ENCODE results near the gene ACAD10. TPM values are rescaled to one million over a fixed set of nuclear protein-coding genes. Genes with fewer than 3 reads are reported as not detected.

The ACAD10 gene
- total RNA-seq, 4 donors from 2014 or later: 58.5 to 102 (median 80.6) TPM

DNA sequence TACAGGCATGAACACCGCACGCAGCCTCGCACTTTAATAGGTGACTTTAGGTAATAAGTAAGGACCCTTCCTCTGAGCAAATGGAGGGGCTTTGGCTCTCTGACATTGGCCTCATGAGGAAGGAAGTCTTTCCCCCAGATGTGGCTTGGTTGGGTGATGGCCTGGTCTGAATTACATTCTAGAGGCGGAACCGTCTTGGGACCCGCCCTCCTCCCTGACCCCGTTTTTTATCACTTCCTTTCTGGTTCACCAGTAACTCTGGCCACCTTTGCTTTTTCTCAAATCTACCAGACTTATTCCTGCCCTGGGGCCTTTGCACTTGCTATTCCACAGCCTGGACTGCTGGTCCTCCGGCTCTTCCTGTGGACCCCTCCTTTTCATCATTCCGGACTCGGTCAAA lies 94.3 kb downstream of the ACAD10 start:
- peaks cover 0 to 41% (median 0%) of the 10 kb centered on the region in 3 donors for H3K36me3 ChIP-seq
- no peak for TF ChIP-seq POLR2A (IDR thresholded peaks at IDR 0.05)
- TF ChIP-seq, protein P1, sequence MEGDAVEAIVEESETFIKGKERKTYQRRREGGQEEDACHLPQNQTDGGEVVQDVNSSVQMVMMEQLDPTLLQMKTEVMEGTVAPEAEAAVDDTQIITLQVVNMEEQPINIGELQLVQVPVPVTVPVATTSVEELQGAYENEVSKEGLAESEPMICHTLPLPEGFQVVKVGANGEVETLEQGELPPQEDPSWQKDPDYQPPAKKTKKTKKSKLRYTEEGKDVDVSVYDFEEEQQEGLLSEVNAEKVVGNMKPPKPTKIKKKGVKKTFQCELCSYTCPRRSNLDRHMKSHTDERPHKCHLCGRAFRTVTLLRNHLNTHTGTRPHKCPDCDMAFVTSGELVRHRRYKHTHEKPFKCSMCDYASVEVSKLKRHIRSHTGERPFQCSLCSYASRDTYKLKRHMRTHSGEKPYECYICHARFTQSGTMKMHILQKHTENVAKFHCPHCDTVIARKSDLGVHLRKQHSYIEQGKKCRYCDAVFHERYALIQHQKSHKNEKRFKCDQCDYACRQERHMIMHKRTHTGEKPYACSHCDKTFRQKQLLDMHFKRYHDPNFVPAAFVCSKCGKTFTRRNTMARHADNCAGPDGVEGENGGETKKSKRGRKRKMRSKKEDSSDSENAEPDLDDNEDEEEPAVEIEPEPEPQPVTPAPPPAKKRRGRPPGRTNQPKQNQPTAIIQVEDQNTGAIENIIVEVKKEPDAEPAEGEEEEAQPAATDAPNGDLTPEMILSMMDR (IDR thresholded peaks at IDR 0.05): no peak
- H3K9me3 ChIP-seq: no peaks in the 10 kb centered on the region
- H3K4me1 ChIP-seq: peaks cover 0 to 54% (median 16%) of the 10 kb centered on the region in 4 donors
- H3K4me3 ChIP-seq: no peak overlapping the region
- peak overlapping the region in 3 of 4 donors; percentile 62 to 93 (median 72) for H3K27ac ChIP-seq
- DNase-seq: peak in 1 of 3 donors; percentile 62
- no peaks in the 10 kb centered on the region for H3K27me3 ChIP-seq

GRCh38 chr12:111780615-111781014 lies 94.8 kb downstream of the ACAD10 start:
- Histone ChIP-seq H3K4me1 (peaks cover 0 to 49% (median 14%) of the 10 kb centered on the region in 4 donors), H3K36me3 (peaks cover 0 to 45% (median 0%) of the 10 kb centered on the region in 3 donors), H3K27me3 (no peaks in the 10 kb centered on the region), H3K9me3 (no peaks in the 10 kb centered on the region), H3K4me3 (no peak overlapping the region), H3K27ac (peak overlapping the region in 3 of 4 donors; percentile 62 to 93 (median 72))
- TF ChIP-seq POLR2A (IDR thresholded peaks at IDR 0.05): peak in 1 of 2 donors; percentile 63
- TF ChIP-seq, protein P1 (IDR thresholded peaks at IDR 0.05): no peak
- DNase-seq: peak in 1 of 3 donors; percentile 85

- H3K36me3 ChIP-seq: peaks cover 0 to 49% (median 0%) of the 10 kb centered on the region in 3 donors
- H3K4me1 ChIP-seq: peaks cover 0 to 44% (median 11%) of the 10 kb centered on the region in 4 donors
- H3K9me3 ChIP-seq: no peaks in the 10 kb centered on the region
- H3K27ac ChIP-seq: peak overlapping the region in 3 of 4 donors; percentile 62 to 93 (median 72)
- no peak overlapping the region for H3K4me3 ChIP-seq
- TF ChIP-seq, protein P1 (IDR thresholded peaks at IDR 0.05): no peak
- no peak for TF ChIP-seq POLR2A (IDR thresholded peaks at IDR 0.05)
- DNase-seq: peak in 1 of 3 donors; percentile 60
- no peaks in the 10 kb centered on the region for H3K27me3 ChIP-seq
These were observed 95.3 kb downstream of the ACAD10 start for GRCh38 chr12:111781085-111781658.

- H3K36me3 ChIP-seq: peaks cover 0 to 65% (median 0%) of the 10 kb centered on the region in 3 donors
- H3K4me3 ChIP-seq: no peak overlapping the region
- no peak overlapping the region for H3K27ac ChIP-seq
- peaks cover 0 to 25% (median 3%) of the 10 kb centered on the region in 4 donors for H3K4me1 ChIP-seq
- DNase-seq: no peak
- H3K9me3 ChIP-seq: no peaks in the 10 kb centered on the region
- no peaks in the 10 kb centered on the region for H3K27me3 ChIP-seq
- TF ChIP-seq, protein P1 (IDR thresholded peaks at IDR 0.05): no peak
- no peak for TF ChIP-seq POLR2A (IDR thresholded peaks at IDR 0.05)
These were observed 97.2 kb downstream of the ACAD10 start for GRCh38 chr12:111783046-111783445.

GRCh38 chr12:111784953-111785352 lies 99.1 kb downstream of the ACAD10 start:
- TF ChIP-seq, protein P1 (IDR thresholded peaks at IDR 0.05): no peak
- TF ChIP-seq POLR2A (IDR thresholded peaks at IDR 0.05): no peak
- Histone ChIP-seq H3K27me3 (no peaks in the 10 kb centered on the region), H3K4me3 (no peak overlapping the region), H3K9me3 (no peaks in the 10 kb centered on the region), H3K4me1 (peaks cover 0 to 6% (median 0%) of the 10 kb centered on the region in 4 donors), H3K36me3 (peaks cover 0 to 81% (median 0%) of the 10 kb centered on the region in 3 donors), H3K27ac (no peak overlapping the region)
- DNase-seq: no peak

All from Peyer's patch (tissue), 4 donors.